NT2/D1 (cell line): ENCODE measurements around the gene GOLGA8O.
"Not testable (repeated sequence)": the region's sequence is repeated elsewhere in the genome, so short reads cannot be mapped to it uniquely, and the experiment has no call there.

Source experiments
- SUZ12 ChIP-seq: IDR thresholded peaks from 2 replicates; pipeline ENCODE4 v1.6.1; 2011; ENCODE audit not compliant: insufficient read length, insufficient read depth; ENCODE audit errors: extremely low read depth
- YY1 ChIP-seq: IDR thresholded peaks from 2 replicates; pipeline ENCODE4 v1.6.1; 2011; ENCODE audit not compliant: insufficient read length, insufficient read depth

- TF ChIP-seq YY1, SUZ12: not testable (repeated sequence)
Measured at GRCh38 chr15:32427635-32428034, 27.8 kb downstream of the GOLGA8O start.
